ENCODE measurements around the gene CDC42EP4. TPM values are rescaled to one million over a fixed set of nuclear protein-coding genes. Genes with fewer than 3 reads are reported as not detected.
"Not testable (repeated sequence)": the region's sequence is repeated elsewhere in the genome, so short reads cannot be mapped to it uniquely, and the experiment has no call there.

Gene CDC42EP4
- total RNA-seq, 1 donor from 2014 or later, result 84.2 TPM

- DNase-seq, result no peak
These were observed 8.0 kb upstream of the CDC42EP4 start for GRCh38 chr17:73319766-73320165.

- DNase-seq, result no peak
These were observed 7.0 kb upstream of the CDC42EP4 start for GRCh38 chr17:73318836-73319235.

- DNase-seq, result no peak
These were observed 6.6 kb upstream of the CDC42EP4 start for GRCh38 chr17:73318427-73318813.

- no peak for DNase-seq
These were observed 6.0 kb upstream of the CDC42EP4 start for GRCh38 chr17:73317513-73318426.

- DNase-seq, result no peak
These were observed 5.2 kb upstream of the CDC42EP4 start for GRCh38 chr17:73316919-73317505.

GRCh38 chr17:73315471-73315870 lies 3.7 kb upstream of the CDC42EP4 start:
- DNase-seq, result no peak

- DNase-seq, result no peak
These were observed 1.8 kb upstream of the CDC42EP4 start for GRCh38 chr17:73313526-73314127.

- DNase-seq, result not testable (repeated sequence)
These were observed 1.1 kb upstream of the CDC42EP4 start for GRCh38 chr17:73312887-73313286.

- DNase-seq, result no peak
These were observed 397 bp downstream of the CDC42EP4 start for GRCh38 chr17:73311428-73311780.

- no peak for DNase-seq
These were observed 1.8 kb downstream of the CDC42EP4 start for GRCh38 chr17:73309727-73310596.

- not testable (repeated sequence) for DNase-seq
These were observed 2.8 kb downstream of the CDC42EP4 start for GRCh38 chr17:73308959-73309358.

- DNase-seq, result no peak
These were observed 3.6 kb downstream of the CDC42EP4 start for GRCh38 chr17:73308017-73308823.

- no peak for DNase-seq
These were observed 4.7 kb downstream of the CDC42EP4 start for GRCh38 chr17:73307130-73307529.

GRCh38 chr17:73305845-73306836 lies 5.7 kb downstream of the CDC42EP4 start:
- DNase-seq, result no peak

GRCh38 chr17:73304971-73305812 lies 6.6 kb downstream of the CDC42EP4 start:
- no peak for DNase-seq

- DNase-seq, result no peak
These were observed 7.4 kb downstream of the CDC42EP4 start for GRCh38 chr17:73304438-73304837.

GRCh38 chr17:73302189-73302588 lies 9.6 kb downstream of the CDC42EP4 start:
- no peak for DNase-seq

- DNase-seq, result no peak
These were observed 10.4 kb downstream of the CDC42EP4 start for GRCh38 chr17:73301369-73301768.

GRCh38 chr17:73300392-73300791 lies 11.4 kb downstream of the CDC42EP4 start:
- DNase-seq, result no peak
